Neuronal stem cell (in vitro differentiated cells): ENCODE results near the gene CNTNAP2.

Experiments used
- DNase-seq: peaks from one replicate; pipeline ENCODE4 v3.0.0-alpha.2; 2013; ENCODE audit warnings: low spot score
- H2AFZ ChIP-seq: one replicate; pipeline ENCODE4 v1.6.1; 2013; ENCODE audit warnings: mild to moderate bottlenecking, low read length, inconsistent platforms
- H2AK5ac ChIP-seq: 2 replicates; pipeline ENCODE4 v1.6.1; 2013; ENCODE audit warnings: low read depth, mild to moderate bottlenecking, inconsistent platforms, low read length, moderate library complexity, mixed read lengths
- H2BK120ac ChIP-seq: 2 replicates; pipeline ENCODE4 v1.6.1; 2013; ENCODE audit warnings: low read depth, mild to moderate bottlenecking, inconsistent platforms, low read length, moderate library complexity, mixed read lengths
- H2BK12ac ChIP-seq: one replicate; pipeline ENCODE4 v1.6.1; 2013; ENCODE audit warnings: low read length, inconsistent platforms
- H2BK15ac ChIP-seq: 2 replicates; pipeline ENCODE4 v1.6.1; 2013; ENCODE audit warnings: mild to moderate bottlenecking, low read length, inconsistent platforms, mixed read lengths
- H2BK5ac ChIP-seq: one replicate; pipeline ENCODE4 v1.6.1; 2013; ENCODE audit warnings: inconsistent platforms, mild to moderate bottlenecking, low read length, moderate library complexity
- H3K14ac ChIP-seq: one replicate; pipeline ENCODE4 v1.6.1; 2013; ENCODE audit warnings: low read length, inconsistent platforms
- H3K18ac ChIP-seq: 2 replicates; pipeline ENCODE4 v1.6.1; 2013; ENCODE audit warnings: low read length, inconsistent platforms
- H3K23ac ChIP-seq: 2 replicates; pipeline ENCODE4 v1.6.1; 2013; ENCODE audit warnings: low read depth, mild to moderate bottlenecking, mixed read lengths, low read length, inconsistent platforms; ENCODE audit not compliant: poor library complexity
- H3K27ac ChIP-seq: replicated peaks from 3 replicates; pipeline ENCODE4 v1.5.1; 2013; ENCODE audit warnings: low read length, inconsistent platforms
- H3K27me3 ChIP-seq, 3 experiments: 2 replicates each; pipeline ENCODE4 v1.6.1; 2013; ENCODE audit warnings: low read length in 3 of 3, mild to moderate bottlenecking in 2 of 3, inconsistent platforms in 1 of 3, low read depth in 1 of 3, mixed read lengths in 1 of 3, moderate library complexity in 1 of 3; ENCODE audit not compliant: control insufficient read depth in 3 of 3, insufficient read depth in 3 of 3
- H3K36me3 ChIP-seq, 2 donors: replicated peaks in 1 of 2; 2 replicates each; pipeline ENCODE4 v1.6.1; 2013; ENCODE audit warnings: low read length in 2 of 2; ENCODE audit not compliant: control insufficient read depth in 2 of 2, insufficient read depth in 2 of 2
- H3K4ac ChIP-seq: 2 replicates; pipeline ENCODE4 v1.6.1; 2013; ENCODE audit warnings: inconsistent platforms, mild to moderate bottlenecking, low read length, moderate library complexity
- H3K4me1 ChIP-seq, 2 donors: 1 replicate in 1 of 2; 2 replicates in 1 of 2; pipeline ENCODE4 v1.6.1; 2013; ENCODE audit warnings: low read length in 2 of 2, low read depth in 1 of 2; ENCODE audit not compliant: control insufficient read depth in 2 of 2, insufficient read depth in 1 of 2
- H3K4me2 ChIP-seq: one replicate; pipeline ENCODE4 v1.6.1; 2013; ENCODE audit warnings: mild to moderate bottlenecking, low read length, inconsistent platforms; ENCODE audit not compliant: insufficient read depth, poor library complexity, severe bottlenecking
- H3K4me3 ChIP-seq, 2 donors: 2 replicates each; pipeline ENCODE4 v1.5.1; 2013; ENCODE audit warnings: low read length in 2 of 2, mild to moderate bottlenecking in 2 of 2, inconsistent platforms in 1 of 2, moderate library complexity in 1 of 2
- H3K79me1 ChIP-seq: one replicate; pipeline ENCODE4 v1.6.1; 2013; ENCODE audit warnings: low read depth, mild to moderate bottlenecking, inconsistent platforms, low read length, moderate library complexity
- H3K9ac ChIP-seq: one replicate; pipeline ENCODE4 v1.6.1; 2013; ENCODE audit warnings: mild to moderate bottlenecking, low read depth, low read length, inconsistent platforms; ENCODE audit not compliant: poor library complexity
- H3K9me3 ChIP-seq, 2 donors: replicated peaks in 1 of 2; 2 replicates each; pipeline versions ENCODE3 to v1.6.1; 2013; ENCODE audit warnings: low read length in 2 of 2, mild to moderate bottlenecking in 2 of 2, inconsistent platforms in 1 of 2, low read depth in 1 of 2, mixed read lengths in 1 of 2, moderate library complexity in 1 of 2; ENCODE audit not compliant: control insufficient read depth in 2 of 2, insufficient read depth in 1 of 2
- H4K8ac ChIP-seq: one replicate; pipeline ENCODE4 v1.6.1; 2013; ENCODE audit warnings: low read depth, mild to moderate bottlenecking, inconsistent platforms, low read length, moderate library complexity
- H4K91ac ChIP-seq: one replicate; pipeline ENCODE4 v1.6.1; 2013; ENCODE audit warnings: low read length, low read depth, mild to moderate bottlenecking, inconsistent platforms; ENCODE audit not compliant: poor library complexity
- WGBS, 2 donors: extraction: QIAGEN DNeasy Blood & Tissue Kit; methylation state at CpG; one replicate each; pipeline ENCODE4 v1.1.7; 2013; ENCODE audit warnings: missing lambda C conversion rate in 2 of 2, mixed read lengths in 1 of 2; ENCODE audit not compliant: insufficient read length in 2 of 2, insufficient replicate concordance in 1 of 2; ENCODE audit errors: extremely low coverage in 2 of 2; 5-methylcytosine and 5-hydroxymethylcytosine counted together

The CNTNAP2 gene

GRCh38 chr7:148344406-148344805 lies 2227.8 kb downstream of the CNTNAP2 start:
- Histone ChIP-seq H2BK12ac (no peak overlapping the region), H3K79me1 (peaks cover 7% of the 10 kb centered on the region), H4K91ac (no peak overlapping the region), H3K9me3 (no peaks in the 10 kb centered on the region), H3K36me3 (no peaks in the 10 kb centered on the region), H3K4me2 (no peak overlapping the region), H3K27ac (no peak overlapping the region), H3K4me3 (no peak overlapping the region), H3K4ac (no peak overlapping the region), H2AFZ (no peak overlapping the region), H2BK120ac (no peak overlapping the region), H2AK5ac (no peak overlapping the region), H3K18ac (no peak overlapping the region), H4K8ac (no peak overlapping the region), H3K14ac (no peak overlapping the region), H2BK15ac (no peak overlapping the region), H3K27me3 (no peaks in the 10 kb centered on the region), H2BK5ac (no peak overlapping the region), H3K9ac (no peak overlapping the region), H3K4me1 (peaks cover 6 to 34% of the 10 kb centered on the region in 2 donors), H3K23ac (no peak overlapping the region)
- WGBS, 2 donors = no CpG with 5 or more reads among the region's 1 CpG
- DNase-seq = no peak

DNA sequence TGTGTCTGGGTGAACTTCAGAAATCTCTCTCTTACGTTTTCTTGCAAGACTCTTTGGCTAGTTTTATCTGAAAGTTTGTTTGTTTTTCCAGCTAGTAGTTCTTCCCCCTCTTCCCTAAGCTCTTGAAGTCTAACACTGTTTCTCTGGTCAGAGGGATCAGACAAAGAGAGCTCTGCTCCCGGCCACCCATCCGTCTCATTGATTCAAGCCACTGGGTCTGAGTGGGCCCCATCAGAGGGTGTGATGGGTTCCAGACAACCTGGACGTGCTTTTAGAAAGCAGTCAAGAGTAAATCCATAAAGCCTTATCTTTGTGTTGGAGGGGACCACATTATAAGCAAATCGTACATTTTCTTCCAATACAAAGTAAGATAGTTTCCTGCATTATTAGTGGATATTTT lies 2231.4 kb downstream of the CNTNAP2 start:
- Histone ChIP-seq H2AK5ac (no peak overlapping the region), H4K91ac (no peak overlapping the region), H3K23ac (no peak overlapping the region), H2BK120ac (no peak overlapping the region), H3K4me1 (peaks cover 6 to 24% of the 10 kb centered on the region in 2 donors), H2BK12ac (no peak overlapping the region), H3K9ac (no peak overlapping the region), H2BK5ac (no peak overlapping the region), H3K27me3 (no peaks in the 10 kb centered on the region), H3K36me3 (peaks cover 0 to 2% of the 10 kb centered on the region in 2 donors), H3K27ac (no peak overlapping the region), H3K18ac (no peak overlapping the region), H2BK15ac (no peak overlapping the region), H3K4me3 (no peak overlapping the region), H3K9me3 (peaks cover 0 to 6% of the 10 kb centered on the region in 2 donors), H2AFZ (peak overlapping the region; percentile 23), H3K79me1 (peaks cover 4% of the 10 kb centered on the region), H3K4ac (no peak overlapping the region), H3K14ac (no peak overlapping the region), H4K8ac (no peak overlapping the region), H3K4me2 (no peak overlapping the region)
- WGBS, 2 donors = no CpG with 5 or more reads among the region's 5 CpGs
- DNase-seq = no peak

DNA sequence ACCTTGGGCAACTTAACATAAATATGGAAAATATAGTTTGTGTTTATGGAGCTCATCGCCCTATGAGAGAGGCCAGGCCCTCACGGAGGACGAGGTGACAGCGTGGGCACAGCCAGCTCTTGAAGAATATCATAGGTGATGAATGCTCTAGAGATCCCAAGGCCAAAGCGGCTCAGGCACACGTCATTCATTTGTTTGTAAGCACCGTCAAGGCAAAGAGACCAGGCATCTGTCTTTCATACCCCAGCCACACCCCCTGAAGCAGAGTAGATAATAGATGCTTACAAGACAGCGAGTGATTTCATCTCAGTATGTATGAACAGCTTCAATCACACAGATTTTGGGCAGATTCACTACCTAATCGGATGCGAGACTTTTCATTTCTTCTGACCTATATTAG lies 2231.9 kb downstream of the CNTNAP2 start:
- H2BK120ac ChIP-seq = no peak overlapping the region
- H2BK5ac ChIP-seq = no peak overlapping the region
- H3K36me3 ChIP-seq = peaks cover 0 to 4% of the 10 kb centered on the region in 2 donors
- H2AK5ac ChIP-seq = no peak overlapping the region
- no peak overlapping the region for H4K8ac ChIP-seq
- no peak overlapping the region for H2BK12ac ChIP-seq
- H3K9me3 ChIP-seq = peaks cover 0 to 6% of the 10 kb centered on the region in 2 donors
- H4K91ac ChIP-seq = no peak overlapping the region
- H3K4me1 ChIP-seq = peaks cover 6 to 23% of the 10 kb centered on the region in 2 donors
- H3K79me1 ChIP-seq = peaks cover 4% of the 10 kb centered on the region
- H3K4me2 ChIP-seq = no peak overlapping the region
- no peak overlapping the region for H2BK15ac ChIP-seq
- H3K9ac ChIP-seq = no peak overlapping the region
- H3K18ac ChIP-seq = no peak overlapping the region
- H2AFZ ChIP-seq = no peak overlapping the region
- no peak overlapping the region for H3K23ac ChIP-seq
- H3K27me3 ChIP-seq = no peaks in the 10 kb centered on the region
- H3K14ac ChIP-seq = no peak overlapping the region
- no CpG with 5 or more reads among the region's 10 CpGs for WGBS, 2 donors
- H3K4me3 ChIP-seq = no peak overlapping the region
- DNase-seq = no peak
- no peak overlapping the region for H3K27ac ChIP-seq
- H3K4ac ChIP-seq = no peak overlapping the region

DNA sequence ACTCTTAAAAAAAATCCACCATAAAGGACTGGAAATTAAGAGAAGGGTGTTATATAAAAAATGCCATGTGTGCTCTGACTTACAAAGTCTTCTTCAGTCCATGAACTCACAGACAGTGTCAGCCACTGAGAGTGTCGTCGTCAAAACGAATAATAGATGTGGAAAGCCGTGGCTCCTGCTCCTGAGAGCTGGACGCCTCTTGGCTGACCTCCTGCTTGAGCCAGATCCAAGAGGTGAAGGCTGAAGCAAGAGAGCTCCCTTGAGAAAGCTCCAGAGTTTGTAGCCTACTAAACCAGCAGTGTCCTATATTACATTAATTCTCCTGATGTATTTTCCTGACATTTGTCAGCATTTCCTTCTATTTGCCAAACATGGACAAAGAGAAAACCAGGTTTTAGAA lies 2239.7 kb downstream of the CNTNAP2 start:
- Histone ChIP-seq H2BK12ac (no peak overlapping the region), H3K4ac (no peak overlapping the region), H2BK5ac (no peak overlapping the region), H3K18ac (no peak overlapping the region), H3K9me3 (peaks cover 3 to 12% of the 10 kb centered on the region in 2 donors), H3K27me3 (no peaks in the 10 kb centered on the region), H4K8ac (no peak overlapping the region), H2BK15ac (no peak overlapping the region), H3K4me3 (no peak overlapping the region), H3K4me1 (peaks cover 0 to 12% of the 10 kb centered on the region in 2 donors), H4K91ac (no peak overlapping the region), H2AFZ (no peak overlapping the region), H3K27ac (no peak overlapping the region), H3K23ac (no peak overlapping the region), H3K9ac (no peak overlapping the region), H2AK5ac (no peak overlapping the region), H3K4me2 (no peak overlapping the region), H3K14ac (no peak overlapping the region), H3K36me3 (peaks cover 2 to 4% of the 10 kb centered on the region in 2 donors), H2BK120ac (no peak overlapping the region), H3K79me1 (peaks cover 2% of the 10 kb centered on the region)
- no peak for DNase-seq
- WGBS, 2 donors = no CpG with 5 or more reads among the region's 5 CpGs
